HEK293 (cell line): ENCODE results near the gene TOMM40.

Experiments used
- GLIS1 ChIP-seq: fragments of 450-650 bp; formaldehyde crosslinking; IDR thresholded peaks from 2 replicates; pipeline ENCODE4 v1.5.1; 2016; ENCODE audit warnings: missing biosample characterization, missing genetic modification characterization
- GLIS2 ChIP-seq: fragments of 450-650 bp; formaldehyde crosslinking; IDR thresholded peaks from 2 replicates; pipeline ENCODE4 v1.5.1; 2016; ENCODE audit warnings: missing biosample characterization, missing genetic modification characterization
- MYNN ChIP-seq: fragments of 450-650 bp; formaldehyde crosslinking; IDR thresholded peaks from 2 replicates; pipeline ENCODE4 v1.5.1; 2016; ENCODE audit warnings: missing biosample characterization, missing genetic modification characterization, borderline replicate concordance
- ZBTB48 ChIP-seq: fragments of 450-650 bp; formaldehyde crosslinking; IDR thresholded peaks from 2 replicates; pipeline ENCODE4 v1.5.1; 2016; ENCODE audit warnings: missing biosample characterization, missing genetic modification characterization
- ZBTB8A ChIP-seq: fragments of 450-650 bp; formaldehyde crosslinking; IDR thresholded peaks from 2 replicates; pipeline ENCODE4 v1.5.1; 2016; ENCODE audit warnings: missing biosample characterization, missing genetic modification characterization
- ZNF155 ChIP-seq: fragments of 450-650 bp; formaldehyde crosslinking; IDR thresholded peaks from 2 replicates; pipeline ENCODE4 v1.5.1; 2016; ENCODE audit warnings: missing biosample characterization, missing genetic modification characterization
- ZNF2 ChIP-seq: fragments of 450-650 bp; formaldehyde crosslinking; IDR thresholded peaks from 2 replicates; pipeline ENCODE4 v1.5.1; 2016; ENCODE audit warnings: missing biosample characterization, missing genetic modification characterization
- ZNF239 ChIP-seq: fragments of 450-650 bp; formaldehyde crosslinking; IDR thresholded peaks from 2 replicates; pipeline ENCODE4 v1.5.1; 2016; ENCODE audit warnings: missing biosample characterization, missing genetic modification characterization
- ZNF391 ChIP-seq: fragments of 450-650 bp; formaldehyde crosslinking; IDR thresholded peaks from 2 replicates; pipeline ENCODE4 v1.5.1; 2016; ENCODE audit warnings: low read depth, missing biosample characterization, missing genetic modification characterization, borderline replicate concordance
- ZNF426 ChIP-seq: fragments of 450-650 bp; formaldehyde crosslinking; IDR thresholded peaks from 2 replicates; pipeline ENCODE4 v1.5.1; 2017; ENCODE audit warnings: missing biosample characterization, missing genetic modification characterization, mild to moderate bottlenecking, inconsistent platforms, moderate library complexity
- ZNF585B ChIP-seq: fragments of 450-650 bp; formaldehyde crosslinking; IDR thresholded peaks from 2 replicates; pipeline ENCODE4 v1.5.1; 2016; ENCODE audit warnings: missing biosample characterization, missing genetic modification characterization
- ZSCAN16 ChIP-seq: fragments of 450-650 bp; formaldehyde crosslinking; IDR thresholded peaks from 2 replicates; pipeline ENCODE4 v1.5.1; 2016; ENCODE audit warnings: missing biosample characterization, missing genetic modification characterization
- TF ChIP-seq, protein P1 (sequence below): fragments of 450-650 bp; formaldehyde crosslinking; IDR thresholded peaks from 2 replicates; pipeline ENCODE4 v1.5.1; 2017; ENCODE audit warnings: missing biosample characterization, missing genetic modification characterization
- TF ChIP-seq, protein P2 (sequence below): fragments of 450-650 bp; formaldehyde crosslinking; IDR thresholded peaks from 2 replicates; pipeline ENCODE4 v1.5.1; 2016; ENCODE audit warnings: missing biosample characterization, missing genetic modification characterization
- TF ChIP-seq, protein P3 (sequence below): fragments of 450-650 bp; formaldehyde crosslinking; IDR thresholded peaks from 2 replicates; pipeline ENCODE4 v1.5.1; 2017; ENCODE audit warnings: missing biosample characterization, missing genetic modification characterization
- TF ChIP-seq, protein P4 (sequence below): fragments of 450-650 bp; formaldehyde crosslinking; IDR thresholded peaks from 2 replicates; pipeline ENCODE4 v1.5.1; 2016; ENCODE audit warnings: missing biosample characterization, missing genetic modification characterization
- TF ChIP-seq, protein P5 (sequence below): fragments of 450-650 bp; formaldehyde crosslinking; IDR thresholded peaks from 2 replicates; pipeline ENCODE4 v1.5.1; 2016; ENCODE audit warnings: missing biosample characterization, missing genetic modification characterization
- TF ChIP-seq, protein P6 (sequence below): fragments of 450-650 bp; formaldehyde crosslinking; IDR thresholded peaks from 2 replicates; pipeline ENCODE4 v1.5.1; 2017; ENCODE audit warnings: missing biosample characterization, missing genetic modification characterization

The TOMM40 gene

DNA sequence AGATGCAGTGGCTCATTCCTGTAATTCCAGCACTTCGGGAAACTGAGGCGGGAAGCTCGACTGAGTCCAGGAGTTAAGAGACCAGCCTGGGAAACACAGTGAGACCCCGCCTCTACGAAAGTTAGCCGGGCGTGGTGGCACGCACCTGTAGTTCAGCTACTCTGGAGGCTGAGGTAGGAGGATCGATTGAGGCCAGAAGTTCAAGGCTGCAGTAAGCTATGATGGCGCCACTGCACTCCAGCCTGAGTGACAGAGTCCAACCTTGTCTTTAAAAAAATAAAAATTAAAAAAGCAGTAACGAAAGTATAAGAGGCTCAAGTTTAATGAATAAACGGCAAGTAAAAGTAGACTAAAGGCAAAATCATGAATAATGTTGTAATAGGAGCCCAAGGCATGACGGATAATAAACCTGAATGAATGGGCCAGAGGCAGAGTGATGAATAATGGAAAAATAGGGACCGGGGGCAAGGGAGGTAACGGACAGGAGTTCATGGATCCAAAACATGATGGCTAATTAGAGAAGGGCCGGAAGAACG is 1.2 kb upstream of the TOMM40 start (continued):
- TF ChIP-seq ZBTB48 (tag by site-specific recombination) (0 out of 2 replicates have a peak, but pooled peaks have one; percentile 25), ZSCAN16 (no peak), GLIS1 (no peak), ZNF2 (tag by site-specific recombination) (peak; percentile 88), ZNF391 (tag by site-specific recombination) (peak; percentile 48; the same call in 1 of the 2 replicates), ZNF155 (no peak), ZBTB8A (tag by site-specific recombination) (0 out of 2 replicates have a peak, but pooled peaks have one; percentile 52), ZNF239 (no peak), GLIS2 (tag by site-specific recombination) (no peak), ZNF585B (tag by site-specific recombination) (no peak), ZNF426 (tag by site-specific recombination) (no peak), MYNN (tag by site-specific recombination) (no peak)
- TF ChIP-seq, protein P1, sequence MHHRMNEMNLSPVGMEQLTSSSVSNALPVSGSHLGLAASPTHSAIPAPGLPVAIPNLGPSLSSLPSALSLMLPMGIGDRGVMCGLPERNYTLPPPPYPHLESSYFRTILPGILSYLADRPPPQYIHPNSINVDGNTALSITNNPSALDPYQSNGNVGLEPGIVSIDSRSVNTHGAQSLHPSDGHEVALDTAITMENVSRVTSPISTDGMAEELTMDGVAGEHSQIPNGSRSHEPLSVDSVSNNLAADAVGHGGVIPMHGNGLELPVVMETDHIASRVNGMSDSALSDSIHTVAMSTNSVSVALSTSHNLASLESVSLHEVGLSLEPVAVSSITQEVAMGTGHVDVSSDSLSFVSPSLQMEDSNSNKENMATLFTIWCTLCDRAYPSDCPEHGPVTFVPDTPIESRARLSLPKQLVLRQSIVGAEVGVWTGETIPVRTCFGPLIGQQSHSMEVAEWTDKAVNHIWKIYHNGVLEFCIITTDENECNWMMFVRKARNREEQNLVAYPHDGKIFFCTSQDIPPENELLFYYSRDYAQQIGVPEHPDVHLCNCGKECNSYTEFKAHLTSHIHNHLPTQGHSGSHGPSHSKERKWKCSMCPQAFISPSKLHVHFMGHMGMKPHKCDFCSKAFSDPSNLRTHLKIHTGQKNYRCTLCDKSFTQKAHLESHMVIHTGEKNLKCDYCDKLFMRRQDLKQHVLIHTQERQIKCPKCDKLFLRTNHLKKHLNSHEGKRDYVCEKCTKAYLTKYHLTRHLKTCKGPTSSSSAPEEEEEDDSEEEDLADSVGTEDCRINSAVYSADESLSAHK = no peak; the same call in 1 of the 2 replicates
- TF ChIP-seq, protein P2, sequence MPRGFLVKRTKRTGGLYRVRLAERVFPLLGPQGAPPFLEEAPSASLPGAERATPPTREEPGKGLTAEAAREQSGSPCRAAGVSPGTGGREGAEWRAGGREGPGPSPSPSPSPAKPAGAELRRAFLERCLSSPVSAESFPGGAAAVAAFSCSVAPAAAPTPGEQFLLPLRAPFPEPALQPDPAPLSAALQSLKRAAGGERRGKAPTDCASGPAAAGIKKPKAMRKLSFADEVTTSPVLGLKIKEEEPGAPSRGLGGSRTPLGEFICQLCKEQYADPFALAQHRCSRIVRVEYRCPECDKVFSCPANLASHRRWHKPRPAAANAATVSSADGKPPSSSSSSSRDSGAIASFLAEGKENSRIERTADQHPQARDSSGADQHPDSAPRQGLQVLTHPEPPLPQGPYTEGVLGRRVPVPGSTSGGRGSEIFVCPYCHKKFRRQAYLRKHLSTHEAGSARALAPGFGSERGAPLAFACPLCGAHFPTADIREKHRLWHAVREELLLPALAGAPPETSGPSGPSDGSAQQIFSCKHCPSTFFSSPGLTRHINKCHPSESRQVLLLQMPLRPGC (tag by site-specific recombination) = no peak
- TF ChIP-seq, protein P3, sequence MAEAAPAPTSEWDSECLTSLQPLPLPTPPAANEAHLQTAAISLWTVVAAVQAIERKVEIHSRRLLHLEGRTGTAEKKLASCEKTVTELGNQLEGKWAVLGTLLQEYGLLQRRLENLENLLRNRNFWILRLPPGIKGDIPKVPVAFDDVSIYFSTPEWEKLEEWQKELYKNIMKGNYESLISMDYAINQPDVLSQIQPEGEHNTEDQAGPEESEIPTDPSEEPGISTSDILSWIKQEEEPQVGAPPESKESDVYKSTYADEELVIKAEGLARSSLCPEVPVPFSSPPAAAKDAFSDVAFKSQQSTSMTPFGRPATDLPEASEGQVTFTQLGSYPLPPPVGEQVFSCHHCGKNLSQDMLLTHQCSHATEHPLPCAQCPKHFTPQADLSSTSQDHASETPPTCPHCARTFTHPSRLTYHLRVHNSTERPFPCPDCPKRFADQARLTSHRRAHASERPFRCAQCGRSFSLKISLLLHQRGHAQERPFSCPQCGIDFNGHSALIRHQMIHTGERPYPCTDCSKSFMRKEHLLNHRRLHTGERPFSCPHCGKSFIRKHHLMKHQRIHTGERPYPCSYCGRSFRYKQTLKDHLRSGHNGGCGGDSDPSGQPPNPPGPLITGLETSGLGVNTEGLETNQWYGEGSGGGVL (tag by site-specific recombination) = no peak
- TF ChIP-seq, protein P4, sequence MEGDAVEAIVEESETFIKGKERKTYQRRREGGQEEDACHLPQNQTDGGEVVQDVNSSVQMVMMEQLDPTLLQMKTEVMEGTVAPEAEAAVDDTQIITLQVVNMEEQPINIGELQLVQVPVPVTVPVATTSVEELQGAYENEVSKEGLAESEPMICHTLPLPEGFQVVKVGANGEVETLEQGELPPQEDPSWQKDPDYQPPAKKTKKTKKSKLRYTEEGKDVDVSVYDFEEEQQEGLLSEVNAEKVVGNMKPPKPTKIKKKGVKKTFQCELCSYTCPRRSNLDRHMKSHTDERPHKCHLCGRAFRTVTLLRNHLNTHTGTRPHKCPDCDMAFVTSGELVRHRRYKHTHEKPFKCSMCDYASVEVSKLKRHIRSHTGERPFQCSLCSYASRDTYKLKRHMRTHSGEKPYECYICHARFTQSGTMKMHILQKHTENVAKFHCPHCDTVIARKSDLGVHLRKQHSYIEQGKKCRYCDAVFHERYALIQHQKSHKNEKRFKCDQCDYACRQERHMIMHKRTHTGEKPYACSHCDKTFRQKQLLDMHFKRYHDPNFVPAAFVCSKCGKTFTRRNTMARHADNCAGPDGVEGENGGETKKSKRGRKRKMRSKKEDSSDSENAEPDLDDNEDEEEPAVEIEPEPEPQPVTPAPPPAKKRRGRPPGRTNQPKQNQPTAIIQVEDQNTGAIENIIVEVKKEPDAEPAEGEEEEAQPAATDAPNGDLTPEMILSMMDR (tag by site-specific recombination) = peak; percentile 21; the same call in 1 of the 2 replicates
- TF ChIP-seq, protein P5, sequence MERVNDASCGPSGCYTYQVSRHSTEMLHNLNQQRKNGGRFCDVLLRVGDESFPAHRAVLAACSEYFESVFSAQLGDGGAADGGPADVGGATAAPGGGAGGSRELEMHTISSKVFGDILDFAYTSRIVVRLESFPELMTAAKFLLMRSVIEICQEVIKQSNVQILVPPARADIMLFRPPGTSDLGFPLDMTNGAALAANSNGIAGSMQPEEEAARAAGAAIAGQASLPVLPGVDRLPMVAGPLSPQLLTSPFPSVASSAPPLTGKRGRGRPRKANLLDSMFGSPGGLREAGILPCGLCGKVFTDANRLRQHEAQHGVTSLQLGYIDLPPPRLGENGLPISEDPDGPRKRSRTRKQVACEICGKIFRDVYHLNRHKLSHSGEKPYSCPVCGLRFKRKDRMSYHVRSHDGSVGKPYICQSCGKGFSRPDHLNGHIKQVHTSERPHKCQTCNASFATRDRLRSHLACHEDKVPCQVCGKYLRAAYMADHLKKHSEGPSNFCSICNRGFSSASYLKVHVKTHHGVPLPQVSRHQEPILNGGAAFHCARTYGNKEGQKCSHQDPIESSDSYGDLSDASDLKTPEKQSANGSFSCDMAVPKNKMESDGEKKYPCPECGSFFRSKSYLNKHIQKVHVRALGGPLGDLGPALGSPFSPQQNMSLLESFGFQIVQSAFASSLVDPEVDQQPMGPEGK (tag by site-specific recombination) = no peak
- TF ChIP-seq, protein P6, sequence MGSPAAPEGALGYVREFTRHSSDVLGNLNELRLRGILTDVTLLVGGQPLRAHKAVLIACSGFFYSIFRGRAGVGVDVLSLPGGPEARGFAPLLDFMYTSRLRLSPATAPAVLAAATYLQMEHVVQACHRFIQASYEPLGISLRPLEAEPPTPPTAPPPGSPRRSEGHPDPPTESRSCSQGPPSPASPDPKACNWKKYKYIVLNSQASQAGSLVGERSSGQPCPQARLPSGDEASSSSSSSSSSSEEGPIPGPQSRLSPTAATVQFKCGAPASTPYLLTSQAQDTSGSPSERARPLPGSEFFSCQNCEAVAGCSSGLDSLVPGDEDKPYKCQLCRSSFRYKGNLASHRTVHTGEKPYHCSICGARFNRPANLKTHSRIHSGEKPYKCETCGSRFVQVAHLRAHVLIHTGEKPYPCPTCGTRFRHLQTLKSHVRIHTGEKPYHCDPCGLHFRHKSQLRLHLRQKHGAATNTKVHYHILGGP (tag by site-specific recombination) = no peak
